ENCODE results near the gene SCYL1.

Gene SCYL1

GRCh38 chr11:65554057-65554818 lies 29.4 kb downstream of the SCYL1 start:
- Mint-ChIP-seq H3K36me3 (ENCODE audit: low read depth) (peaks cover 26% of the 10 kb centered on the region), H3K27ac (peak overlapping the region in 1 of 3 experiments; percentile 49), H3K27me3 (ENCODE audit: low read depth) (peaks cover 17% of the 10 kb centered on the region), H3K9me3 (no peaks in the 10 kb centered on the region), H3K4me1 (peaks cover 46% of the 10 kb centered on the region), H3K4me3 (peak overlapping the region in 2 of 3 experiments; percentile 49 to 79)
- no peak for TF ChIP-seq CTCF (IDR thresholded peaks at IDR 0.05; ENCODE audit: unreplicated experiment in 3 of 3)

GRCh38 chr11:65554842-65555430 lies 30.1 kb downstream of the SCYL1 start:
- Mint-ChIP-seq H3K4me3 (peak overlapping the region; percentile 49 to 79 (median 61)), H3K4me1 (peaks cover 53% of the 10 kb centered on the region), H3K9me3 (no peaks in the 10 kb centered on the region), H3K36me3 (ENCODE audit: low read depth) (peaks cover 20% of the 10 kb centered on the region), H3K27ac (peak overlapping the region; percentile 20 to 49 (median 46)), H3K27me3 (ENCODE audit: low read depth) (peaks cover 16% of the 10 kb centered on the region)
- no peak for TF ChIP-seq CTCF (IDR thresholded peaks at IDR 0.05; ENCODE audit: unreplicated experiment in 3 of 3)

GRCh38 chr11:65555693-65556231 lies 30.9 kb downstream of the SCYL1 start:
- no peak for TF ChIP-seq CTCF (IDR thresholded peaks at IDR 0.05; ENCODE audit: unreplicated experiment in 3 of 3)
- Mint-ChIP-seq H3K9me3 (no peaks in the 10 kb centered on the region), H3K27me3 (ENCODE audit: low read depth) (peaks cover 14% of the 10 kb centered on the region), H3K4me3 (peak overlapping the region; percentile 90 to 96 (median 90)), H3K4me1 (peaks cover 62% of the 10 kb centered on the region), H3K27ac (peak overlapping the region; percentile 92 to 99 (median 99)), H3K36me3 (ENCODE audit: low read depth) (peaks cover 16% of the 10 kb centered on the region)

GRCh38 chr11:65556470-65557279 lies 31.8 kb downstream of the SCYL1 start:
- no peak for TF ChIP-seq CTCF (IDR thresholded peaks at IDR 0.05; ENCODE audit: unreplicated experiment in 3 of 3)
- no peaks in the 10 kb centered on the region for H3K9me3 Mint-ChIP-seq
- peak overlapping the region; percentile 90 to 96 (median 96) for H3K4me3 Mint-ChIP-seq
- H3K4me1 Mint-ChIP-seq: peaks cover 71% of the 10 kb centered on the region
- peaks cover 8% of the 10 kb centered on the region for H3K36me3 Mint-ChIP-seq (ENCODE audit: low read depth)
- peak overlapping the region; percentile 92 to 99 (median 99) for H3K27ac Mint-ChIP-seq
- peaks cover 10% of the 10 kb centered on the region for H3K27me3 Mint-ChIP-seq (ENCODE audit: low read depth)

- Mint-ChIP-seq H3K36me3 (ENCODE audit: low read depth) (peaks cover 2% of the 10 kb centered on the region), H3K27ac (peak overlapping the region; percentile 92 to 99 (median 99)), H3K4me1 (peaks cover 73% of the 10 kb centered on the region), H3K9me3 (no peaks in the 10 kb centered on the region), H3K4me3 (peak overlapping the region; percentile 90 to 96 (median 96)), H3K27me3 (ENCODE audit: low read depth) (peaks cover 2% of the 10 kb centered on the region)
- no peak for TF ChIP-seq CTCF (IDR thresholded peaks at IDR 0.05; ENCODE audit: unreplicated experiment in 3 of 3)
These were observed 32.6 kb downstream of the SCYL1 start for GRCh38 chr11:65557280-65558001.
